ENCODE data around the gene WWC1.

The WWC1 gene

DNA sequence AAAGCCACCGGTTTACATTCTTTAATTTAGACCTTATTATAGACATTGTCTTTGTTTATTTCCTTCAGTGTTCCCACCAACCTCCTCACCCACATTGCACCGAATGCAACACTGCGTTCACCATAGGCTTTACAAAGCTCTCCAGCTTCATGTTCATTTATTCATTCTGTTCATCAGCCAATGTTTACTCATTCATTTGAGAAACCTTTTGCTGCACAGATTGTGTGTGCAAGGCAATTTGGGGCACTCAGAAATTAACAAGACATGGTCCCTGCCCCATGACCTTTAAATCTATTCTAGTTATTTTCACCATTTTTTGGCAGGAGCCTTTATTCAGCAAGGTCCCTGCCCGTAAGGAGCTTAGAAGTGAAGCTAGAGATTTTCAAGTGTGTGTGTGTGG is 124.0 kb downstream of the WWC1 start:
- no peaks in the 10 kb centered on the region for H3K9me3 Mint-ChIP-seq
- H3K4me3 Mint-ChIP-seq, result no peak overlapping the region
- H3K27me3 Mint-ChIP-seq (ENCODE audit: low read depth, poor library complexity), result no peaks in the 10 kb centered on the region
- TF ChIP-seq, protein P1, sequence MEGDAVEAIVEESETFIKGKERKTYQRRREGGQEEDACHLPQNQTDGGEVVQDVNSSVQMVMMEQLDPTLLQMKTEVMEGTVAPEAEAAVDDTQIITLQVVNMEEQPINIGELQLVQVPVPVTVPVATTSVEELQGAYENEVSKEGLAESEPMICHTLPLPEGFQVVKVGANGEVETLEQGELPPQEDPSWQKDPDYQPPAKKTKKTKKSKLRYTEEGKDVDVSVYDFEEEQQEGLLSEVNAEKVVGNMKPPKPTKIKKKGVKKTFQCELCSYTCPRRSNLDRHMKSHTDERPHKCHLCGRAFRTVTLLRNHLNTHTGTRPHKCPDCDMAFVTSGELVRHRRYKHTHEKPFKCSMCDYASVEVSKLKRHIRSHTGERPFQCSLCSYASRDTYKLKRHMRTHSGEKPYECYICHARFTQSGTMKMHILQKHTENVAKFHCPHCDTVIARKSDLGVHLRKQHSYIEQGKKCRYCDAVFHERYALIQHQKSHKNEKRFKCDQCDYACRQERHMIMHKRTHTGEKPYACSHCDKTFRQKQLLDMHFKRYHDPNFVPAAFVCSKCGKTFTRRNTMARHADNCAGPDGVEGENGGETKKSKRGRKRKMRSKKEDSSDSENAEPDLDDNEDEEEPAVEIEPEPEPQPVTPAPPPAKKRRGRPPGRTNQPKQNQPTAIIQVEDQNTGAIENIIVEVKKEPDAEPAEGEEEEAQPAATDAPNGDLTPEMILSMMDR (IDR thresholded peaks at IDR 0.05), result no peak
- no peak overlapping the region for H3K27ac Mint-ChIP-seq
- H3K36me3 Mint-ChIP-seq (ENCODE audit: low read depth), result no peaks in the 10 kb centered on the region
- H3K4me1 Mint-ChIP-seq, result peaks cover 13% of the 10 kb centered on the region
- no peak for DNase-seq

DNA sequence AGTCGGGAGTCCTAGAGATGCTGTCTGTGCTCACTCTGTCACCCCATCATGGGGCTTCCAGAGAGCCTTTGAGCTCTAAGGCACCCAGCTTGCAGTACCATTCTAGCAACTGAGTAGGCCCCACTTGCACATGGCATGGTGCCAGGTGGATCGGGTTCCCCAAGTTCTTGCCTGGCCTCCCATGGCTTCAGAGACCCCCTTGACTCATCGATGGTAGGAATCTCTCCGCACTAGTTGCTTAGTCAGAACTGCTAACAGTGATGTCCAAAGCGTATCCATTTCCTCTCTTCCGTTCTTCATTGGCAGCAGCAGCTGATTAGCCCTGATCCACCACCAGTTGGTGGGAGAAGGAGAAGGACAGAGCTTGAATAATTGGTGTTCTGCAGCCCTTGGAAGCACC is 124.5 kb downstream of the WWC1 start:
- Mint-ChIP-seq H3K4me3 (no peak overlapping the region), H3K27me3 (ENCODE audit: low read depth, poor library complexity) (no peaks in the 10 kb centered on the region), H3K27ac (no peak overlapping the region), H3K36me3 (ENCODE audit: low read depth) (no peaks in the 10 kb centered on the region), H3K4me1 (peaks cover 13% of the 10 kb centered on the region), H3K9me3 (no peaks in the 10 kb centered on the region)
- no peak for DNase-seq
- TF ChIP-seq, protein P1 (IDR thresholded peaks at IDR 0.05), result no peak

DNA sequence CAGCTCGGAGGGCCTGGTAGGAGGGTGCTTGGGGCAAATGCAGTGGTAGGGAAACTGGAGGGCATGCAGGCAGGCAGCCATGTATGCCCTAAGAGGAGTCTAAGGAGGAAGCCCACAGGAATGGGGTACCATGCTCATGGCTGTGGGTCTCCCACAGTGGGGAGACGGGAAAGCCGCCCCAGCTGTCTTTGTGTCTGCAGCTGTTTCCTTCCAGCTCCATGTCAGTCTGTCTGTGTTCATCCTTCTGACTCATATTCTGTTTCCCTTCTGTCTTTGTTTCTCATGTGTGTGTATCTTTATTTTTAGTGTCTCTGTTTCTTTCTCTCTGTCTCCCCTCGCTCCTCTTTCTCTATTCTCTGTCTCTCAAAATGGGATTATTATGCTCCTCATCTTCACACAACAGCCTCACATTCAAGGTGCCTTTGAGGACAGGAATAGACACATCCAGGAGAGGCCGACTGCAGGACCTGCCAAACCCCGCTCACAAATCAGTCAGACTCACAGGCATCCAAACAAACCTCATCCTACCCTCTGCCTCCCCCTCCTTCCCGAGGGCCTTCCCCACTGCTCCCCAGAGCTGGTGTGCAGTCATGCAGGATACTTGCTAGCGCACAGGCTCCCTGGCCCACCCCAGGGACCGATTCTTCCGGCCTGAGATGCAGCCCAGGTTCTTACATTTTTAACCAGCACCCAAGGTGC is 126.4 kb downstream of the WWC1 start:
- peaks cover 13% of the 10 kb centered on the region for H3K4me1 Mint-ChIP-seq
- no peak overlapping the region for H3K4me3 Mint-ChIP-seq
- no peaks in the 10 kb centered on the region for H3K36me3 Mint-ChIP-seq (ENCODE audit: low read depth)
- H3K27ac Mint-ChIP-seq, result no peak overlapping the region
- no peak for DNase-seq
- no peaks in the 10 kb centered on the region for H3K27me3 Mint-ChIP-seq (ENCODE audit: low read depth, poor library complexity)
- H3K9me3 Mint-ChIP-seq, result no peaks in the 10 kb centered on the region
- TF ChIP-seq, protein P1 (IDR thresholded peaks at IDR 0.05), result no peak

DNA sequence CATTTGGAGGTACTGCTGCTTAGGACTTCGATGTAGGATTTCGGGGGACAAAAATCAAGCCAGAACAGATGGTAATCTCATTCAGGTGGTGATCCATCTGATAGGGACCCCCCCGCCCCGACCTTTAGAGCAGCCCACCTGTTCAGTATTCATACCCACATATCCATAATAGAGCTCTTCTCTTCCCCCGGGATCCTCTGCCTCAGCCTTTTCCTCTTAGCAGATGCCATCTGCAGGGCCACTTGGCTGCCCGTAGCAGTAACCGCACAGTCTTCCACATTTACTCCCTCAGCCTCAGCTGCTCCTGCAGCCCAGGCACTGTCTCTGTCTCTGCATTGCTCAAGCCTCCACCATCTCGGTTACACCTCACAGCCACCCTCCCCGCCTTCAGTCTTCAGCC is 129.0 kb downstream of the WWC1 start:
- no peaks in the 10 kb centered on the region for H3K27me3 Mint-ChIP-seq (ENCODE audit: low read depth, poor library complexity)
- TF ChIP-seq, protein P1 (IDR thresholded peaks at IDR 0.05), result no peak
- no peak overlapping the region for H3K4me3 Mint-ChIP-seq
- DNase-seq, result no peak
- H3K36me3 Mint-ChIP-seq (ENCODE audit: low read depth), result no peaks in the 10 kb centered on the region
- no peak overlapping the region for H3K27ac Mint-ChIP-seq
- no peaks in the 10 kb centered on the region for H3K9me3 Mint-ChIP-seq
- H3K4me1 Mint-ChIP-seq, result peaks cover 9% of the 10 kb centered on the region

DNA sequence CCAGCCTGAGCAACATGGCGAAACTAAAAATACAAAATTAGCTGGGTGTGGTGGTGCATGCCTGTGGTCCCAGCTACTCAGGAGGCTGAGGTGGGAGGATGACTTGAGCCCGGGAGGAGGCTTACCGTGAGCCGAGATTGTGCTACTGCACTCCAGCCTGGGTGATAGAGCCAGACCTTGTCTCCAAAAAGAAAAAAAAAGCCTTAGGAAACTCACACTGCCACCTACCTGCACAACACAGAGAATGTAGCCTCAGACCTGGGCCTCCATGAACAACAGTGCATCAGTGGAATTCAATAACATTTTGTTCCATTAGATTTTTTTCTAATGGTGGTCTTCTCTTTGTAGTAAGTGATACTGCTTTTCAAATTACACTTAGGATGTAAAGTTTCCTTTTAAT is 131.0 kb downstream of the WWC1 start:
- Mint-ChIP-seq H3K27ac (no peak overlapping the region), H3K4me3 (no peak overlapping the region), H3K9me3 (no peaks in the 10 kb centered on the region), H3K27me3 (ENCODE audit: low read depth, poor library complexity) (no peaks in the 10 kb centered on the region), H3K4me1 (peaks cover 9% of the 10 kb centered on the region), H3K36me3 (ENCODE audit: low read depth) (no peaks in the 10 kb centered on the region)
- no peak for DNase-seq
- TF ChIP-seq, protein P1 (IDR thresholded peaks at IDR 0.05), result no peak

DNA sequence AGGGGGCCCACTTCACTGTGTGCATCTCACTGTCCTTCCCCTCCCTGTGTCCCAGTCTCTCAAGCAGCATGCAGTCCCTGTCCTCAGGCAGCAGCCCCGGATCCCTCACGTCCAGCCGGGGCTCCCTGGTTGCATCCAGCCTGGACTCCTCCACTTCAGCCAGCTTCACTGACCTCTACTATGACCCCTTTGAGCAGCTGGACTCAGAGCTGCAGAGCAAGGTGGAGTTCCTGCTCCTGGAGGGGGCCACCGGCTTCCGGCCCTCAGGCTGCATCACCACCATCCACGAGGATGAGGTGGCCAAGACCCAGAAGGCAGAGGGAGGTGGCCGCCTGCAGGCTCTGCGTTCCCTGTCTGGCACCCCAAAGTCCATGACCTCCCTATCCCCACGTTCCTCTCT is 132.0 kb downstream of the WWC1 start:
- H3K4me1 Mint-ChIP-seq, result no peaks in the 10 kb centered on the region
- H3K4me3 Mint-ChIP-seq, result no peak overlapping the region
- H3K36me3 Mint-ChIP-seq (ENCODE audit: low read depth), result no peaks in the 10 kb centered on the region
- no peaks in the 10 kb centered on the region for H3K27me3 Mint-ChIP-seq (ENCODE audit: low read depth, poor library complexity)
- TF ChIP-seq, protein P1 (IDR thresholded peaks at IDR 0.05), result no peak
- no peak overlapping the region for H3K27ac Mint-ChIP-seq
- no peak for DNase-seq
- no peaks in the 10 kb centered on the region for H3K9me3 Mint-ChIP-seq
